SU-DHL-6 (cell line): ENCODE data around the gene RHOBTB3.

ENCODE experiments used
- CTCF ChIP-seq: fragments of 200-600 bp; sonication (generic); IDR thresholded peaks from one replicate; pipeline ENCODE4 v1.5.1; 2017; ENCODE audit warnings: antibody characterized with exemption, mild to moderate bottlenecking, low read length, moderate library complexity; ENCODE audit not compliant: insufficient read depth, poor library complexity, severe bottlenecking
- EZH2phosphoT487 ChIP-seq: fragments of 200-600 bp; sonication (generic), shearing (Covaris generic); conservative IDR thresholded peaks from 2 replicates; pipeline ENCODE4 v1.6.1; 2018; ENCODE audit warnings: mild to moderate bottlenecking, antibody characterized with exemption, low read length, moderate library complexity, mixed read lengths

DNA sequence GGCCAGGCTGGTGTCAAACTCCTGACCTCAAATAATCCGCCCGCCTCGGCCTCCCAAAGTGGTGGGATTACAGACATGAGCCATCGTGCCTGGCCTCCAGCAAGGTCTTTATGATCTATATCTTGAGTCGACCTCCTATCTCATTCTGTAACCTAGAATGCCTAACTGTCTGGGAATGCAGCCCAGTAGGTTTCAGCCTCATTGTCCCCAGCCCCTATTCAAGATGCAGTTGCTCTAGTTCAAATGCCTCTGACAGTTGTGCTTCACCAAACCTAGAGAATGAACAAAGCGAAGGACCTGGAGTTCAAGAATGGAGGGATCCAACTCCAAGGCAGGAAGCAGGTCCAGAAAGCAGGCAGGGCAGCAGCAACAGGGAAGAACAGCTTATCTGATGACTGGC, 60.6 kb downstream of the RHOBTB3 start:
- TF ChIP-seq CTCF = no peak
- no peak for TF ChIP-seq EZH2phosphoT487
